Renal pelvis (tissue), 4 donors: ENCODE measurements around the gene HPD. TPM values are rescaled to one million over a fixed set of nuclear protein-coding genes. Genes with fewer than 3 reads are reported as not detected.
"Not testable (repeated sequence)": the region's sequence is repeated elsewhere in the genome, so short reads cannot be mapped to it uniquely, and the experiment has no call there.

Experiments used
- DNase-seq: peaks from one replicate; pipeline ENCODE4 v3.0.0-alpha.2; 2013
- polyA plus RNA-seq, 3 donors: library from polyadenylated mRNA; unstranded; fragments of 120-200 nt; gene quantifications; one replicate each; pipeline ENCODE4 v1.2.1, GENCODE V29; 2013; ENCODE audit not compliant: insufficient read length in 3 of 3

Gene HPD
- polyA plus RNA-seq, 3 donors, result 3.2 to 5.0 (median 4.4) TPM

DNA sequence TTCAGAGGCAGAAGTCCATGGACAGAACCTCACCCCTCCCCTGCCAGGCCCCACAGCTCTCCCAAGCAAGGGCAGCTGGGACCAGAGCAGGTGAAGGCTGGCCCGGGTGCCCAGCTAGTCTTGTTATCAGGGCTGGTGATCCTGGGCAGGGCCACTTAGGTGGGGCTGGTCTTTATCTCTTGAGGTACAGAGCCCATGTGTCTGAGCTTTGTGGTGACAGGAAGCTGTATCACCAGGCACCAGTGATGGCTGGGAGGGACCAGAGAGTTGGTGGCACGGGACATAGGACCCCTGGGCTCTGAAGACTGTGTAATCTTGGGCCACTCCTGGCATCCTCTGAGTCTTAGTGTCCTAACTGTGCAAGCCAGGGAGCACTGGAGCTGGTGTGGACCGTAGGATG is 12.8 kb upstream of the HPD start:
- DNase-seq, result no peak

DNA sequence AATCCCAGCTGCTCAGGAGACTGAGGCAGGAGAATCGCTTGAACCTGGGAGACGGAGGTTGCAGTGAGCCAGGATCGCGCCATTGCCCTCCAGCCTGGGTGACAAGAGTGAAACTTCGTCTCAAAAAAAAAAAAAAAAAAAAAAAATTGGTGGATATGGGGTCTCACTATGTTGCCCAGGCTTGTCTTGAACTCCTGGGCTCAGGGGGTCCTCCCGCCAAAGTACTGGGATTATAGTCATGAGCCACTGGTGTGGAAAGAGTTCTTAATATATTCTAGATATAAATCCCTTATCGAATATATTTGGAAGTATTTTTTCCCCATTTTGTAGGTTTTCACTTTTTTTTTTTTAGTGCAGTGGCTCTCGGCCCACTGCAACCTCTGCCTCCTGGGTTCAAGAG is 10.6 kb upstream of the HPD start:
- DNase-seq, result not testable (repeated sequence)

DNA sequence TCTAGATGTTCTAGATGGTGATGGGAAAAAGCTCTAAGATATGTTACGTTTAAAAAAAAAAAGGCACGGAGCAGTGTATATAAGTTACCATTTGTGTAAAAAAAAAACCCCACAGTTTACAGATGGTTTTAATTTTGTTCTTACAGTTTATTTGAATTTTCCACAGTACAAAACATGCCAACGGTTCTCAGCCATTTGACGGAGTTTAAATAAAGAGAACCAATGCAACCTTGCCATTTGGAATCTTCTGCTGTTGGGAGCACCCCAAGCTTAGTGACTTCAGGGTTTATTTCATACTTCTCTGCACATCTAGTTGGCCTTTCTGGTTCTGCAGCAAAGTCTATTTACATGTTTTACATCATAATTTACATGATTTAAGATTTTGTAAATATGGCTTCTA is 7.7 kb upstream of the HPD start:
- no peak for DNase-seq

DNA sequence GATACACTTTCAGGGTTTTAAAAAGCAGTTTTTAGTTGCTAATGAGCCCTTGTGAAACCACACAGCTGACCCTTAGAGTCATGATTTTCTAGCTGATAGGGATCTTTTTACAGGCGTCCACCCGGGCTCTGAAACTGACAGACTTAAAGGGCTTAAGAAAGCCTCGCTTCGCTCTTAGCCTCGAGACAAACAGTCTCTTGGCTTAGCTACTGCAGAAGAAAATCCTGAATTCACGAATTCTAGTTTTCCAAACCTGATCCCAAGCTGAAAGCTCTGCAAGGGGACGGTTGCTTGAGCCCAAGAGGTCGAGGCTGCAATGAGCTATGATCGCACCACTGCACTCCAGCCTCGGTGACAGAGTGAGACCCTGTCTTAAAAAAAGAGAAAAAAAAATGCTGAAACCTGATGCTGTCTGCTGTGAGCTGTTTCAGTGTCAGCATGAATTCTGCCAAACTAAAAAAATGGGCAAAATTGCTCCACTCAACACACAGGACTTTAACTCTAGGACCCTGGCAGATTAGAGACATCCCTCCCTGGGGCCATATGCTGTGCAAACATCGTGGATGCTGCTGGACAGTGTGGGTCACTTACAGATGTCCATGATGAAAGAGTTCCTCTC is 3.1 kb upstream of the HPD start:
- peak; percentile 34 for DNase-seq

DNA sequence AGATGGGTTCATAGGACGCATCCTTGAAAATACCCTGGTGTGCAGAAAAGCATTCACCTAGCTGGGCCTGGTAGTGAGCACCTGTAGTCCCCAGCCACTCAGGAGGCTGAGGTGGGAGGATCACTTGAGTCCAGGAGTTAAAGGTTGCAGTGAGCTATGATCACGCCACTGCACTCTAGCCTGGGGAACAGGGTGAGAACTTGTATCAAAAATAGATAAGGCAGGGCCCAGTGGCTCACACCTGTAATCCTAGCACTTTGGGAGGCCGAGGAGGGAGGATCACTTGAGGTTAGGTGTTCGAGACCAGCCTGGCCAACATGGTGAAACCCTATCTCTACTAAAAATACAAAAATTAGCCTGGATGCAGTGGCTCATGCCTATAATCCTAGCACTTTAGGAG is 2.0 kb upstream of the HPD start:
- DNase-seq, result not testable (repeated sequence)

DNA sequence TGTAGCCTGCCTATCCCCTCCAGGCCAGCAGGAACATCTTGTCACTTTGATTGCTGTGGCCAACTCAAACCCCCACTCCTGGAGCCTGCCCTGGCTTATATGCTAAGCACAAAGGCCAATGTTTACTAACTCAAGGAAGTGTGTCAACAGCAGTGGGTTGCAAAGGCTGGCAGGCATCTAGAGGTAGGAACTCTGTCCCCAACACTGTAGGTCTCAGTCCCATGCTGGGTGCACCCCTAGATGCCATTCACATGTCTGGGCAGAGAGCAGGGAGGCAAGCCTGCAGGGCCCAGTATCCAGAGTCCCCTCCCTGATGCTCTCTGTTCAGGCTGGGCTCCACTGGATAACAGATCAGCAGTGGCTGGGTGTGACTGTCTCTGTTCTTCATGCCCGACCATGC is 1.6 kb upstream of the HPD start:
- no peak for DNase-seq

DNA sequence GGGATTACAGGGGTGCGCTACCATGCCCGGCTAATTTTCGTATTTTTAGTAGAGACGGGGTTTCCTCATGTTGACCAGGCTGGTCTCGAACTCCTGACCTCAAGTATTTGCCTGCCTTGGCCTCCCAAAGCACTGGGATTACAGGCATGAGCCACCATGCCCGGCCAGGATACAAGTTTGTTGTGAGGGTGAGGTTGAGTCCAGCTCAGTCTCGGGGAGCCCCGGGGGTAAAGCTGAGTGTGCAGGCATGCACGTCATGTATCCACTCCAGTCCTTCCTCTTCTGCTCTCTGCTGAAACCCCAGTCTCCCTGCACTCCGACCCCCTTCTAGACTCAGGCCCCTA is 369 bp downstream of the HPD start:
- no peak for DNase-seq

DNA sequence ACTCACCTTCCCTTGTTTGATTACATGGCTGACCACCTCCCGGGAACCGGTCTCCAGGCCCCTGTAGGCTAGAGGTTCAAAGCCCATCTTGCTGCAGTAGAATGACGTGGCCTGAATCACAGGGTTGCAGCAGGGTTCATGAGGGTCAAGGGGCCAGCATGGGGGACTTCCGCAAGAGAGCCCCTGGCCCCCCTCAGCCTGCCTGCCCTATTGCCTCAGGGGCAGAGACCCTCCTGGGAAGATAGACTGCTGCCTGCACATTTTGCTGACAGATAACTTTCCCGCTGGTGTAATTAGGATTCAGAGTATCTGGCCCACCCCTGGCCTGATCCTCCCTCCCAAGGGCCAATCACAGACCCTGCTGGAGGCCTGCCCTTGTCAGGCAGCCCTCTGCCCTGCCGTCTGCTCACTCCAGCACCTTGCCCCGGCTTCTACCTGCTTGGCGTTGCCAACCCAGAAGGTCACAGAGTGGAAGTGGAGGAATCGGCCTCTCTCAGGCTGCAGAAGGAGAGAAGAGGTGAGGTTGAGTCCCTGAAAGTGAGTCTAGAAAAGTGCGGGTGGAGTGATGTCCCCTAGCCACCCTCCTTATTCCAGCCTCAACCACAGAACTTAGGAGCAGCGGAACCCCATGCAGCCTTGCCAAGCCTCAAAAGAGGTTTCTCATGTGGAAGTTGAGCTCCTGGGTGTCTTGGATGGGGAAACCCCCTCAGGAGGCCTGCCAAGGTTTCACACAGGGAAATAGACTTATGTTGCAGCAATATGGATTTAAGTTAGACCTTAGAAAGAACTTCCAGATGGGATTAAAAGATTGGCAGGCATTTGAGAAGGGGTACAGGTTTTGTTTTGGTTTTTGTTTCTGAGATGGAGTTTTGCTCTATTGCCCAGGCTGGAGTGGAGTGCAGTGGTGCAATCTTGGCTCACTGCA is 1.1 kb downstream of the HPD start:
- DNase-seq, result no peak

DNA sequence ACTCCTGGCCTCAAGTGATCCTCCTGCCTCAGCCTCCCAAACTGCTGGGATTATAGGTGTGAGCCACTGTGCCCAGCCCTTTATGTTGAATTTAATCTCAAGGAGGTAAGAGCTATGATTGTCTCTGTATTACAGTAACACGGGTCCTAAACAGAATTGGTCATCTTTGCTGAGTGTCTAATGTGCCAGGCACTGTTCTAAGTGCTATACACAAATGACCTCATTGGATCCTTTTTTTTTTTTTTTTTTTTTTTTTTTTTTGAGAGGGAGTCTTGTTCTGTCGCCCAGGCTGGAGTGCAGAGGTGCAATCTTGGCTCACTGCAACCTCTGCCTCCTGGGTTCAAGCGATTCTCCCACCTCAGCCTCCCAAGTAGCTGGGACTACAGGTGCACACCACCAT is 6.3 kb downstream of the HPD start:
- DNase-seq, result not testable (repeated sequence)

DNA sequence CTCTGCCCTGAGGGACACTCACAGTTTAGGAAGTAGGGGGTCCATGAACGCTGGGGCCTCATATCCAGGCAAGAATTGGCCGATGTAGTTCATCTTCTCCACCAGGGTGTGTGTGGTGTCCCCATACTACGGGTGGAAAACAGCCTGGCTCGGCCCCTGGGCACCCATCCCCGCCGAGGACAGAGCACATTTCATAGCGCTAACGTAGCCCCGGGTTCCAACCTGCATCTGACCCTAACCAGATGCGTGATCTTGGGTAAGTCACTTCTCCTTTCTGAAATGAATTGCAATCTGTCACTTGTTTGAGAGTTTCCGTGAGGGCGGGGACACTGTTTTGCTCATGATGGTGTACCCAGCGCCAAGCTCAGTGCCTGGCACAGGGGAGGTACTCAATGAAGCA is 9.0 kb downstream of the HPD start:
- no peak for DNase-seq

DNA sequence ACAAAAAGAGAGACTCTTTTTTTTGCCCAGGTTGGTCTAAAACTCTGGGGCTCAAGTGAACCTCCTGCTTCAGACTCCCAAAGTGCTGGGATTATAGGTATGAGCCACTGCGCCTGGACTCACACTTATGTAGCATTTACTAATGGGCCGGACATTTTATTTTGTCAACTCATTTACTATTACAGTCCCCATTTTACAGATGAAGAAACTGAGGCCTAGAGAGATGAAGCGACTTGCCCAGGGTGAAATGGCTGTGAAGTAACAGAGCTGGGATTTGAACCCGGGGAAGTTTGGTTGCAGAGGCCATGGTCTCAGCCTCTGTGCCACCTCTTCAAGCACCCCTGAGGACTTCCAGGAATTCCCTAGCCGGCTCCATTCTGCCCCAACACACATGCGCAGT is 9.4 kb downstream of the HPD start:
- no peak for DNase-seq

DNA sequence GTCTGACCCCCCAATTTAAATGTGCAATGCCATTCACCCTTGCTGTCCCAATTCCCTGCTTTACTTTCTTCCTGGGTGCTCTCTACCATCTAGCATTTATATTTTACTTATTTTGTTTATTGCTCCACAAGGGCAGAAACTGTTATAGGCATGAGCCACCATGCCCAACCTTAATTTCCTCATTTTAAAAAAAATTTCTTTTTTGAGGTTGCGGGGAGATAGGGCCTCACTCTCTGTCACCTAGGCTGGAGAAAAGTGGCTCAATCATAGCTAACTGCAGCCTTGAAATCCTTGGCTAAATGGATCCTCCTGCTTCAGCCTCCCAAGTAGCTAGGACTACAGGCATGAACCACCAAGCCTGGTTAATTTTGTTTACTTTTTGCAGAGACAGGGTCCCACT is 13.0 kb downstream of the HPD start:
- DNase-seq, result no peak

DNA sequence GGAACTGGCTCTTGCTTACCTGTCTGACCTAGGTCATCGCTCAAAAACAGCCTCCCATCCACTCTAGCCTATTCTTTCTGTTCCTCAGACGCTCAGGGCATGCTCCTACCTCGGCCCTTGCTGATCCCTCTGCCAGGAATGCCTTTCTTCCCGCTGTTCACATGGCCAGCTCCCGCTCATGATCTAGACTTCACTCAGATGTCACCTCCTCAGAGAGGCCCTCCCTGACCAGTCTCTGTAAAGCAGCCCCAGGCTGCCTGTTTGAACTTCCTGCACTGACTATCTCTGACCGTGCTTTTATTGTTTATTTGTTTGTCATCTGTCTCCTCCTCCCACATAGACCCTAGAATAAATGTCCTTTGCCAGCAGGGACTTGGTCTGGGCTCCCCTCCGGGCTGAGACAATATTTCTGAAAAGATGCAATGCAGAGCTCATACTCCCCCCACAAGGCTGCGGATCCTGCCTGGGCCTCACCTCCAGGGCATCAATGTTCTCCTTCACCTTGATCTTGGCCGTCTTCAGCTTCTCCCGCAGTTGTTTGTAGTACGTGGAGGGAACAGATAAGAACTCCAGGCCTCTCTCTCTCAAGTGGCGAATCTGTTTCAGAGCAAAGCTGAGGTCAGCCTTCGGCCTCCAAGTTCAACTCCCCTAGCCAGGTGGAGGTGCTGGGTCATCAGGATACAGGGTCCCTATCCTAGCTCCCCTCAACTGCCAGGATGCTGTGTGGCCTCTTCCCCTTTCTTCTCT is 15.2 kb downstream of the HPD start:
- DNase-seq, result no peak

DNA sequence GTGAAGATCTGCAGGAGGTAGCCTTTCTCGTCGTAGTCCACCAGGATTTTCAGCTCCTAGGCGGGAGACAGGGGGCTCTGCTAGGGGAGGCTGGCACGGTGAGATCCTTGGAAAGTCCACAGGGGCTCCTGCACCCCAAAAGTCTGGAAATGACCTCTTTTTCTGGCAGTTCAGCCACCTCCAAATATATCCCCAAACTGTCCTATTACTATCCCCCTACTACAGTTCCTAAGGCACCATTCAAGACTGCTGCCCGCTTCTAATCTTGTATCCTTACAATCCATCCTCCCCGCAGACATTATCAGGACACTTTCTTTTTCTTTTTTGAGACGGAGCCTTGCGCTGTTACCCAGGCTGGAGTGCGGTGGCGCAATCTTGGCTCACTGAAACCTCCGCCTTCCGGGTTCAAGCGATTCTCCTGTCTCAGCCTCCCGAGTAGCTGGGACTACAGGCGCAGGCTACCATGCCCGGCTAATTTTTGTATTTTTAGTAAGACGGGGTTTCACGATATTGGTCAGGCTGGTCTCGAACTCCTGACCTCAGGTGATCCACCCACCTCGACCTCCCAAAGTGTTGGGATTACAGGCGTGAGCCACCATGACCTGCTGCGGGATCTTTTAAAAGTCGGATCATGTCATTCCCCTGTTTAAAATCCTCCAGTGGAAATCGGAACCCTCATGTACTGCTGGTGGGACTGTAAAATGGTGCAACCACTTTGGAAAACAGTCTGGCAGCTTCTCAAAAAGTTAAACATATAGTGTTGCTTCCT is 18.5 kb downstream of the HPD start:
- DNase-seq, result no peak

DNA sequence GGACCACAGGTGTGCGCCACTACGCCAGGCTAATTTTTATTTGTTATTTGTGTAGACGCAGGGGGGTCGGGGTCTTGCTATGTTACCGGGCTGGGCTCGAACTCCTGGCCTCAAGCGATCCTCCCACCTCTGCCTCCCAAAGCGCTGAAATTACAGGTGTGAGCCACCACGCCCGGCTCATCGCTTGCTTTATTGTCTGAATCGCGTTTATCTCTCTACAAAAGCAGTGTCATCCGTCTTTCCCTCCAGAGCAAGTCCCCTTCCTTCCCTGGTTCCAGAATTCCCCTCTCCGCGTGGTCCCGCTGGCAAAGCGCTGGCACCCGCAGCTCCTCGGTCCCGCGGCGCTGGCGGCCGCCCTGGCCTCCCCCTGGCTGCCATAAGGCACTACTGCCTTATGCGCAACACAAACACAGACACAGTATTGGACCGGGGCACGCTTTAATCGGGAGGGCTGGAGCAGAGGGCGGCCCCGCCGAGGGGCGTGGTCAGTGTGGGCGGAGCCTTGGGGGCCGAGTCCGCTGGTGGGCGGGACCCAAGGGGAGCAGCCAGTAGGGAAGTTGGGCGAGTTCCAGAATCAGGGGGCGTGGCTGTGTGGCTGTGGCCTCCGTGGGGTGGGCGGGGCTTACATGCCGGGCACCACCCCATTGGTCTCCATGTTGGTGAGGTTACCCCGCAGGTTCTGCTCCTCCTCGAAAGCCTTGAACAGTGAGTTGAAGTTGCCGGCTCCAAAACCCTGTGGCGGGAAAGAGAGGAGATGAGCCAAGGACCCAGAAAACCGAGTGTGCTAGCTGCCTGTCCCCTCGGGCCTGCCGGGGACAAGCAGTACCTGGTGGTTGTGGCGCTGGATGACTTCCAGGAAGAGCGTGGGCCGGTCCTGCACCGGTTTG is 19.3 kb downstream of the HPD start:
- DNase-seq, result peak; percentile 97

DNA sequence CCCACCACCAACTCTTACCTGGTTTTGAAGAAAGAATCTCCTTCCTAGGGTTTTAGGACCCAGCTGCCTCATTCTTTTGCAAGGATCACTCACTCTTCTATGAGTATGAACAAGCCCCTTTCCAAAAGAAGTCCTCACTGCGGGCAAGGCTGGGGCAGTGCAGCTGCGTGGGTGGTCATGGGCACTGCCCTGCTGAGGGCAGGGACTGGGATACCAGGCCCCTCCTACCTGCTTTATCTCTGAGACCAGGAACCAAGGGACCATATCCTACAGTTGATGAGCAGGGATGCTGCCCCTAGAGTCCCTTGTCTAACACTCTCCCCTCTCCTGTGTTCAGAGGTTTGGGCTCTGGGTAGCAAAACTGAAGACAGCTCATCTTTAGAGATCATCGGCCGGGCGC is 20.5 kb downstream of the HPD start:
- no peak for DNase-seq

DNA sequence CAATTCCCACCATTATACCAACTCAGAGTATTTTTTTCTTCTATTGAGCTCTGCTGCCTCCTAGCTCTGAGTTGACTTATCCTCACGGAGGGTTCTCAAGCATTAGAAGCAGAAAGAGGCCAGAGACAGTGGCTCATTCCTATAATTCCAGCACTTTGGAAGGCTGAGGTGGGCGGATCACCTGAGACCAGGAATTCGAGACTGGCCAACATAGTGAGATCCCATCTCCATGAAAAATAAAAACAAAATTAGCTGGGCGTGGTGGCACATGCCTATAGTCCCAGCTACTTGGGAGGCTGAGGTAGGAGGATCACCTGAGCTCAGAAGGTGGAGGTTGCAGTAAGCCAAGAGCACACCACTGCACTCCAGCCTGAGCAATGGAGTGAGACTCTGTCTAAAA is 21.0 kb downstream of the HPD start:
- DNase-seq, result no peak

DNA sequence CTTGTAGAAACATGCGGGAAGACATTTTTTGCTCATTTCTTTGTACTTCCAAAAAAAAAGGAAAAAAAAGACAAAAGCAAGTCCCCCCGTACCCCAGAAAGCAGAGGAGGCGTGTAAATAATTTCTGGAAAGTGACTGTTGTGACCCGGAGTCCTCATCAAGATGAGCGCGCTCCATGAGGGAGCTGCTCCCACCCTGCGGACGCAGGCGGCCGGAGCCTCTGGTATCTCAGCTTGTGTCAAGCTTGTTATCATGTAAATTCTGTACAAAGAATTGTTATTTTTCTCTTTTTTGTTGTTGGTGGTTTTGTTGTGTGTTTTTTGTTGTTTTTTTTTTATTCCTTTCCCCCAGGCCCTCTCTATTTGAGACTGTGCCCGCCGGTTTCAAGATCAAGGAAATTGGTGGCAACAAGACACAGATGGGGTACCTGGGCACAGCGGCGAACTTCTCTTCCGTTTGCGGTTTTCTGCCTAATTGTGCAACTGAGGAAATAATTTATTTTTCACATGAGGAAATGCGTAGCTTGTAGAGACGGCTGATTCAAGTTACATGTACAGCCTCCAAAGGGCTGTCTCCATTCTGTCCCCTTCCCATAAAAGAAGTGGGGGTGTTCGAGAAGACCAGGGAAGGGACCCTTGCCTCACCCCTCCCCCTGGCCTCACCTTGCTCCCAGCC is 27.0 kb downstream of the HPD start:
- DNase-seq, result no peak

DNA sequence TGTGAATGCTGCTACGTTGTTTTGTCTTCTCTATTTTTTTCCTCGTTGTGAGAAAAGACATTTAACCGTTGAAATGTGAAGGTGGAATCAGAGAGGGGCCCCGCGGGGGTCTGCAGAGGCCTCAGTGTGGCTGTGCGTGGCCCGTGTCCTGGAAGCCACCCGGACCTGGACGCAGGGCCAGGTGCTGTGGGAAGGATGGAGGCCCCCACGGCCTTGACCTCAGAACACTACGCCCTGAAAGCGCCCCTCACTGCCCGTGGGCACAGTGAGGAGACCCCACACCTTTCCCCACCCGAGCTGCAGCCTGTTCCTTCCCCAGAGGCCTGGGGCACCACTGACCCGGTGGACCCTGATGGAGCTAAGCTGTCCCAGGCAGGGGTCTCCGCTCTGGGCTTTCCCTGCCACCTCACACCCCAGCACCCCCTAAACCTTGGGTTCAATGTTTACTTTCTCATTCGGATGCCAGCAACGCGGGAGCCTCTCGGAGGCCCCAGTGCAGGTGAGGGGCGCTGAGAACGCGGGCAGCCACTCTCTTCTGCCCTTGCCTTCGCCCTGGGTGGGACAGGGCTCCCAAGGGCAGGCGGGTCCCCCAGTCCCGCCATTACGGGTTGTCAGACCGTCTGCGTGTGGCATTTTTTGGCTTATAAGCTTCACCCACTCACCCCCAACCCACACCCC is 27.9 kb downstream of the HPD start:
- no peak for DNase-seq

DNA sequence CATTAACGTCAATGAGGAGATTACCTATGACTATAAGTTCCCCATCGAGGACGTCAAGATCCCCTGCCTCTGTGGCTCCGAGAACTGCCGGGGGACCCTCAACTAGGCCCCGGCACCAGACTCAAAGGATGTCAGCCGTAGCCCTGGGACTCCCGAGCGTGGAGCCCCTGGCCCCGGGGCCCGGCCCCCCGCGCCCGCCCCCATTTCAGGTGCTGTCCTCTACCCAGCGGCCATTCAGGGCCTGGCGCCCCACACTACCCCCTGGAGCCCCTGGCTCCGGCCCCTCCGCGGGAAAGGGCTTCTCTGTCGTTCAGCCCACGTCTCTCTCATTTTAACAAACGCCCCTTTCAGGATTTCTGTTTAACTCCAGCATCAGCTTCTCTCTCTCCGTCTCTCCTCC is 28.5 kb downstream of the HPD start:
- DNase-seq, result no peak
